ENCODE data around the gene RBBP8NL.

RBBP8NL gene, protein sequence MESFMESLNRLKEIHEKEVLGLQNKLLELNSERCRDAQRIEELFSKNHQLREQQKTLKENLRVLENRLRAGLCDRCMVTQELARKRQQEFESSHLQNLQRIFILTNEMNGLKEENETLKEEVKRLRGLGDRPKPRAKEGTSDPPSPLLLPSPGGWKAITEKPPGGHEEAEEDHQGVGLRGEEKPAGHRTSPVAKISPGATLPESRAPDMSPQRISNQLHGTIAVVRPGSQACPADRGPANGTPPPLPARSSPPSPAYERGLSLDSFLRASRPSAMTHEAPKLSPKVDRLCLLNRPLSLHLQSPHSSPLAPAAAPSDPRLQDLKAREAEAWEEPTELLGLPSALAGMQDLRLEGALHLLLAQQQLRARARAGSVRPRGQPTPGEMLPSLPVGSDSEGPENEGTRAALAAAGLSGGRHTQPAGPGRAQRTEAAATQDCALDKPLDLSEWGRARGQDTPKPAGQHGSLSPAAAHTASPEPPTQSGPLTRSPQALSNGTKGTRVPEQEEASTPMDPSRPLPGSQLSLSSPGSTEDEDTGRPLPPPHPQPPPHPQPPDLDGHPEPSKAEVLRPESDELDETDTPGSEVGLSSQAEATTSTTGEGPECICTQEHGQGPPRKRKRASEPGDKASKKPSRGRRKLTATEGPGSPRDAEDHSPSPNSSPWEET

DNA sequence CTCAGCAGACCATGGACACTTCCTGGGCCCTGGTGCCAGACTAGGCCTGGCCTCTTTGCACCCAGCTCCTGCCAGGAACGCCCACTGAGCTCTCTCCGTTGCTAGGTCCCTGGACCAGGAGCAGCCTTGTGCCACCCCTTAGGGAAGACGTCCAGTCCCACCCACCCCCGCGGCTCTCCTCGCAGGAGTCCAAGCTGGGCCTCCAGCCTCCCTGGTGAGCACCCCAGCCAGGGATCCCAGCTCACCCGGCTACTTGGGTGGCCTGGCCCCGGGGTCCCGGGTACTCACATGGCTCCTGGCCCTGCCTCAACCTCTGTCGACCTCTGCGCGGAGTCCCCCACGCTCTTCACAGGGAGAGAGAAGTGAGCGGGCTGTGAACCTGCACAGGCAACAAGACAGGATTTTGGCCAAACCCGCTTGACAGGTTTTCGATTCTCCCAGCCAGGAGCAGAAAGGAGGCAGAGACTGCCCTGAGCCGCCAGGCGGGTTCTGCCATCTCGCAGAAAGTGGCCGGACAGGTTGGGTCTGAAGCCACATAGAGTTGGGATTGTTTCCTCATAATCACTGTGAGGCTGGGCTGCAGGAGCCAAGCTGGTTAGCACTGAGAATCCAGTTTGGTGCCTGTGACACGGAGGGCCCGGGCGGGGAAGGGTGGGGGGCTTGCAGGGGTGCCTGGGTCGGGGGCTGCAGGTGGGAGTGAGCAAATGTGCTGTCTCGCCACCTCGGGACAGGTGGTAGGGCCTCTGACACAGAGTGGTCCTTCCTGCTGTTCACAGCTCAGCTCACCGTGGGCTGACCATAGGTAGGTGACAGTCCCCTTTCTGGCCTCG is at the start of gene RBBP8NL:
Gene RBBP8NL (minus strand): TSS at position 368 of the 830 bp plus-strand sequence. CDS start 7,892 bp downstream, outside the sequence.
- no peak for DNase-seq

DNA sequence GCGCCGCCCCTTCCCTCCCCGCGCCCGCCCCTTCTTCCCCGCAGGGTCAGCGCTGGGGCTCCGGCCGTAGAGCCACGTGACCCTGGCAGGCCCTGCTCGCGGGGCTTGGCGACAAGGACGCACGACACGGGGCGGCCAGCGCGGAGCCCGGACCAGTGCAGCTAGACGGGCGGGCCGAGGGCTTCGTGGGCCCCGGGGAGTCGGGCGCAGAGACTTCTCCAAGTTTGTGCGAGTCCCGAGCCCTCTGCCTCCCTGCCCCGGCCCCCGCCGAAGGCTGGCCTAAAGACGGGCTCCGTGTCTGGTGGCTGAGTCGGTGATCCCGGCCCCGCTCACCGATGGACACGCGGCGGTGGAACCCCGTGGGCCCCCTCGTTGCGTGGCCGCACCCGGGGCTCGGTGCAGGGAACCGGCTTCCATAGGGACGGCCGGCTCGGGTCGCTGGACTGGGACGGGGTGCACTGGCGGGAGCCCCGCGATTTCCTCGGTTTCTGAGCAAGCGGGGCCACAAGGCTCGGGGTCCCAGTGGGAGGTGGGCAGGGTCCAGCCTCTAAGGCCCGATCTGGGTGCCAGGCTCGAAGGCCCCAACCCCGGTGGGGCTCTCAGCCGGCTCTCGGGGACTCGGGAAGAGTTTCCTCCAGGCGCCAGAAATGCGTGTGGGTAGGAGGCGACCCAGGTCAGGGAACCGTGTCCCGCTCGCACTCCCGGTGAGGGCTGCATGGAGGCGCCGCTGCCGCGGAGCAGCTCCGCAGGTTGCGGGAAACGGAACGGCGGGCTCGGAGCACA is 48.9 kb upstream of the RBBP8NL start:
- DNase-seq = no peak

DNA sequence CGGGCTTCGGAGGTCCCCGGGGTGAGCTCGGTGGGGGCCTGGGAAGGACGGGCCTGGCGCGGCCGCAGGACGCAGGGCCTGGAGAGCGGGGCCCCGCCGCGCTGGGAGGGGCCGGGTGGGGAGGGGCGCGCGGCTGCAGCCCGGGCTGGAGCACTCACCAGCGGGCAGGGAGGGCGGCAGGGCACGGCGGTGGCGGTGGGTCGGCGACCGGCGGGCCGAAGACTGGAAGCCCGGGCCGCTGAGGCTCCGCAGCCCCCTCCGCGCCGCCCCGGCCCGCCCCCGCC is 48.4 kb upstream of the RBBP8NL start, which contains the start of gene GATA5:
Gene GATA5 (minus strand): TSS at position 224 of the 284 bp plus-strand sequence. CDS start 474 bp downstream, outside the sequence.
- no peak for DNase-seq

DNA sequence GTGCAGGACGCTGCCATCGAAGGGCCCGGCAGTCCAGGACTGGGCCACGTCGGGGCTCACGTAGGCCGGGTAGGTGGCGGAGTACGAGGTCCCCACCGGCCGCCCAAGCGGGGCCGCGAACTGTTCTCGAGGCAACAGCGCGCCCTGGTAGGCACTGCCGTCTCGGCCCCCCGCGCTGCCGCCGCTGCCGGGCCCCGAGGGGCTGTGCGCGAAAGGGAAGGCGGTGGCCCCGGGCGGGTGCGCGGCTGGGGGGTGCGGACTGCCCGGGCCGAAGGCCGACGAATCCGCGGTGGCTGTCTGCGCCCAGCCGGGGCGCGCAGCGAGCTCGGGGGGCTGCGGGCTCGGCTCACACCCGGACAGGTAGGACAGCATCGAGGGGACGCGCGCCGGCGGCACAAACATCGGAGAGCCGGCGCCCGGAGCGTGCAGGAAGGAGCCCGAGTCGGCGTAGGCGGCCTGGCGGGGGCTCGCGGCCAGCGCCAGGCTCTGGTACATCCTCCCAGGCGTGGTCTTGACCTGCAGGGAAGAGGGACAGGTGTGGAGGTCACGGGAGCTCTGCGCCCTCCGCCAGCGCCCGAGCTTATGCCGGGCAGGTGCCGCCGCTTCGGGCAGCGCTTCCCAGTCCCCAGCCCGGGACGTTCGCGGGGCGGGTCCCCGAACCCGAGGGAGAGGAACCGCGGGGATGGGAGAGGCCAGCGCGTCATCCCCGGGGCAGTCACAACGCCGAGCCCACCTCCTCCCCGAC is 47.9 kb upstream of the RBBP8NL start:
- DNase-seq = no peak

GRCh38 chr20:62474604-62475026 is 47.3 kb upstream of the RBBP8NL start:
- no peak for DNase-seq

GRCh38 chr20:62473717-62474603 is 46.6 kb upstream of the RBBP8NL start:
- DNase-seq = no peak

GRCh38 chr20:62472941-62473585 is 45.7 kb upstream of the RBBP8NL start:
- DNase-seq = no peak

GRCh38 chr20:62472138-62472940 is 45.0 kb upstream of the RBBP8NL start:
- no peak for DNase-seq

GRCh38 chr20:62470459-62470858 is 43.1 kb upstream of the RBBP8NL start:
- no peak for DNase-seq

- DNase-seq = no peak
Observed at GRCh38 chr20:62470001-62470400, 42.7 kb upstream of the RBBP8NL start.

GRCh38 chr20:62469352-62469751 is 42.0 kb upstream of the RBBP8NL start:
- no peak for DNase-seq

DNA sequence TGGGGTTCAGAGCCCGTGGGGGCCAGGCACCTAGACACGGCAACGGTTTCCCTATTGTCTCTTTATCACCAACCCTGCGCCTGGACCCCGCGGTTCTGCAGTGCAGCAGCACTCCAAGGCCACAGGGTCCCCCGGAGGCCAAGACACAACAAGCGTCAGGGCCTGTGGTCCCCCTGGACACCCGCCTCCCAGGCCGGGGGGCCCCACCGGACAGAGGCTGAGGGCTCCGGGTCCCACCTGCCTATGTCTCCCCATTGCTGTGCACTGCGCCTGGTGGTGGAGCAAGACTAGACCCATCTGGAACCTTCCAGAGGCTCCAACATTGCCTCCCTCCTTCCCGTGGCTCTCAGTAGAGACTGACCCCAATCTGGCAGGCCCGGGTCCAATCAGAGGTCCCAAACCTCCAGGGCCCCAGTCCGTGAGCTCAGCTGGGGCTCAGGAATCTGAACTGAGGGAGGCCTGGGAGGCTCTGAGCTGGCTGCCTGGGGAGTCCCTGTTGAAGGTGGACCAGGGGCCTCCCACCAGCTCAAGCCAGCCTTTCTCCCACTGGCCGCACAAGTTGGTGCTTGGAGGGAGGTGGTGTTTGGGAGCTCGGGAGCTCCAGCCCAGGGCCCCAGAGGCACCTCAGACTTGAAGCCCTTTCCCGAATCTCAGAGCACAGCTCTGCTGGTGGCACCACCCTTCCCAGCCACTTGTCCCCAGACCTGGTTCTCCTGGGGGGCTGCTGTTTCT is 39.6 kb upstream of the RBBP8NL start:
- DNase-seq = no peak

- DNase-seq = no peak
Observed at GRCh38 chr20:62466072-62466760, 38.9 kb upstream of the RBBP8NL start.

DNA sequence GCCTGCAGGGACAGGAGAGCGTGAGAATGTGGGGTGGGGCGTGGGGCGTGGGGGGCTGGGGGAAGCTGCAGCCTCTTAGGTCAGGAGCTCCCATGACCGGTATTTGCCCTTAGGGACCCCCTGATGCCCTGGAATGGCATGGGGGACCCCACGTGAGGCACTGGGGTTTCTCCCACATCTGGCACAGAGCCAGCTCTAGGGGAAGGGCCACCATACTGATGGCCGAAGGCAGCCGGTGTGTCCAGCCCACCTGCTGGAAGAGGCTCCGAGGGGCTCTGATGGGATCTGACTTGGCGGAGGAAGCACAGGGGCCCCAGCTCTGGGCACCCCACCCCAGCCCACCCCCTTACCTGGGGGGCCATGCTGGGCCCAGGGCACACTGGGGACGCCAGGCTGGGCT is 37.7 kb upstream of the RBBP8NL start:
- no peak for DNase-seq

DNA sequence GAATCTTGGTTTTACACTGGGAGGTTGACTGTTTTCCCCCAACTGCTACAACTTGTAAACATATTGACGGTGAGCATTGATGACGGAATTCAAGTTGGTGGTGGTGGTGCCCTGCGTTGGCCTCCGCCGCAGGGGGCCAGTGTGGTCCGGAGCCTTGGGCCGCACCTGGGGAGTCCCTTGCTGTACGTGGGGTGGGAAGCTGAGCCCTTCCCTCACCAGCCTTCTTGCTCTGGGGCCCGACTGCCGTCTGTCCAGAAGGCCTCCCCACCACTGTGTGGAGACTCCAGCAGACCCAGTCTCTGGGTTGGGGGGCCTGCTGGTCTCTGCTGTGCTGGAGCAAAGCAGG is 37.1 kb upstream of the RBBP8NL start:
- DNase-seq = no peak

DNA sequence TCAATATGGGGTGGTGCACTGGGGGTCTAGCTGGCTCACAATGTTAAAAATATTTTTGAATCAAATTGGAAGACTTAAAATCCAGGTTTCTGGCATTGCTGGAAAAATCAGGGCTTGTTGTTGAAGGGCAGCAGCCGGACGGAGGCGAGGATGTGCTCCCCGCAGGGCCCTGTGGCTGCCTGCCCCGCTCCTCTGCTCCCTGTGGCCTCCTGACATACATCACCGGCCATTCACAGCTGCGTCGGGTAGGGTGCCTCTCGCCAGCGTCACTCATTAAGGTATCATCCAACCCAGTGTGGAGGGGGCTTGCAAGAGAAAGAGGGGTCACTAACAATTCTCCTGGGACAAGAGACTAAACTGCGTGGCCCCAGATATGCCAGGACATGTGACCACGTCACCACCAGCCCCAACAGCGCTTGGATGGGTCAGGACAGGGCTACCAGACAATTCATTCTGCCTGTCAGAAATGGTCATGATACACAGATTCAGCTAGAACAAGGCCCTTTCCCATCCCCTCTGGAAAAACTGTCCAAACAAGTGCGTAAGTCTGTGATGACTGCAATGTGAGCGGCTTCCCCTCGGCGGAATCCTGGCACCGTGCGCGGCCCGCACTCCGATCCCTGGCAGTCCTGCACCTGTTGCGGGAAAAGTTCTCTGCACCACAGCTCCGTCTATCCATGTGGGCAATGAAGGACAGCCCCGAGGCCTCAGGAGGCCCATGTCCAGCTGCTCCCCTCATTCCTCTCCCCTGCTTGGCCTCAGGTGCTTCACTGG is 36.5 kb upstream of the RBBP8NL start:
- DNase-seq = no peak

- no peak for DNase-seq
Observed at GRCh38 chr20:62462976-62463592, 35.7 kb upstream of the RBBP8NL start.

Data from CD4-positive, alpha-beta T cell treated with Interleukin-17A for 4 hours (primary cell).